Measurements from ENCODE around the gene WDR13. TPM values are rescaled to one million over a fixed set of nuclear protein-coding genes. Genes with fewer than 3 reads are reported as not detected.

The WDR13 gene
- total RNA-seq, 1 donor from 2014 or later: 173 TPM

DNA sequence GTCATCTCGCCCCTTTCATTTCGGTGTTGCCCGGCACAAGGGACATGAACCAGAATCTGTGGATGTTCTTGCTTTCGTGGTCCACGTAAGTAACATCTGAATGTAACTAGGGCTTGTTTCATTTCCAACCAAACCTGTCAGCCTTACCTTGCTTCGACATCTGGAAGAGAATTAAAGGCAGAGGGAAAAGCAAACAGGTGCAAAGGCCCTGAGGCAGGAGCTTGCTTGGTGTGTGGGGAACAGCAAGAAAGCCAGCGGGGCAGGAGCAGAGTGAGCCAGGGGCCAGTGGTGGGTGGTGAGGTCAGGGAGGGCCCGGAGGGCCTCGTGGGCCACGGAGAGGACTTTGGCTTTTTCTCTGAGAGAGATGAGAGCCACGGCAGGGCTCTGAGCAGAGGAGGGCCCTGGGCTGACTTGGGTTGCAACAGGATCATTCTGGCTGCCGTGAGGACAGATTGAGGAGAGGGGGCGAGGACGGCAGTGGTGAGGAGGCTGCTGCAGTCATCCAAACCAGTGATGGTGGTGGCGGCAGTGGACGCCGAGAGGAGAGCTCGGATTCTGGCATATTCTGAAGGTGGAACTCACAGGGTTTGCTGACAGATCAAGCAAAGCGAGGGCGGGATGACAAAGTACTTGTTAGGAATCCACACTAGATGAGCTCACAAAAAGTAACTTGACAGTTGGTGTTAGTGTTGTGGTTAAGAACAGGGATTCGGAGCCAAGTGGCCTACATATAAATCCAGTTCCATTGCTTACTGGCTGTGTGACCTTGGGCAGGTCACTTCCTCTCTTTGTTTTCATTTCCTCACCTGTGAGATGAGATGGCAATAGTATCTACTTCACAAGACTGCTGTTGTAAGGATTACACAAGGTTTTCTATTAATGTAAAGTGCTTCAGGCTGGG lies 6.8 kb upstream of the WDR13 start:
- ATAC-seq (ENCODE audit: poor library complexity): peak; percentile 11

GRCh38 chrX:48591255-48591791 lies 6.0 kb upstream of the WDR13 start:
- DNase-seq: no peak

More for the DNA sequence above, 6.8 kb upstream of the WDR13 start:
- no peak for DNase-seq
- intact Hi-C loops (cut with DNase I): no loop called here

DNA sequence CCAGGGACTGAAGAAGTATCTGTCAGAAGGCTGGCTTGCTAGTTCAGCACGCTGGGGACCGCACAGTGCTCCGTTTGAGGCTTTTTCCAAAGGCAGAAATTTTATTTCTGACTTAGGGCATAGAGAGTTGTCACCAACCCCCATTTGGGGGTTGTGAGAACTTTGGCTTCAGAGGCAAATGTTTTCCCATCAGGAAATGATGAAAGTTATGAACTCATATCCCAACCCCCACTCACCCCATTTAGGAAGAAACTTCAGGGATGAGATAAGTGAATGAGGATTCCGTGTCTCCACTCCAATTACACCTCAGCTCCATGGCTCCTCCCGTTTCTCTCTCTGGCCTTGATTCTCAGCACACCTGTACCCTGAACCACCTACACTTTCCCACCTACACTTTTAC lies 4.3 kb upstream of the WDR13 start:
- intact Hi-C loops (cut with DNase I): no loop called here
- ATAC-seq (ENCODE audit: poor library complexity) (no peak), DNase-seq (no peak)

More at GRCh38 chrX:48591255-48591791, 6.0 kb upstream of the WDR13 start:
- peak; percentile 80 for ATAC-seq (ENCODE audit: poor library complexity)
- intact Hi-C loops (cut with DNase I): no loop called here

- intact Hi-C loops (cut with DNase I): no loop called here
- no peak for ATAC-seq (ENCODE audit: poor library complexity)
- no peak for DNase-seq
Measured at GRCh38 chrX:48595929-48596328, 1.4 kb upstream of the WDR13 start.

DNA sequence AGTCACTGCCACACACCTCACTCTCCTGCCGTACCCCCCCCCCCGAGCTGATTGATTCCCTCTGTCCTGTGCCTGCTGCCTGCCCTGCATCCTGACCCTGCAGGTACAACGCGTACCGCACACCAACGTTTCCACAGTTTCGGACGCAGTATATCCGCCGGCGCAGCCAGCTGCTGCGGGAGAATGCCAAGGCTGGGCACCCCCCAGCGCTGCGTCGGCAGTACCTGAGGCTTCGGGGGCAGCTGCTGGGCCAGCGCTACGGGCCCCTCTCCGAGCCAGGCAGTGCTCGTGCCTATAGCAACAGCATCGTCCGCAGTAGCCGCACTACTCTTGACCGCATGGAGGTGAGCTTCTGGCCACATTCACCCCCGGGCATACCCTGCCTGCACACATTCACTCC lies 1.3 kb downstream of the WDR13 start:
- DNase-seq: no peak
- ATAC-seq (ENCODE audit: poor library complexity): no peak
- intact Hi-C loops (cut with DNase I): no loop called here

DNA sequence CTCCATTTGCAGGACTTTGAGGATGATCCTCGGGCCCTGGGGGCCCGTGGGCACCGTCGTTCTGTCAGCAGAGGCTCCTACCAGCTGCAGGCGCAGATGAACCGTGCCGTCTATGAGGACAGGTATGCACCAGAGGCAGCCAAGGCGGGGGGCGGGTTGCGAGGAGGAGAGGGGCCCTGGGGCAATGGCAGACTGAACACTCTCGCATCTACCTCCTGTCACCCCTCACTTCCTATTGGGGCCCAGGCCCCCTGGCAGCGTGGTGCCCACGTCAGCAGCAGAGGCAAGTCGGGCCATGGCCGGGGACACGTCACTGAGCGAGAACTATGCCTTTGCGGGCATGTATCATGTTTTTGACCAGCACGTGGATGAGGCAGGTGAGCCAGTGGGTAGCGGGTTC lies 2.0 kb downstream of the WDR13 start:
- no peak for ATAC-seq (ENCODE audit: poor library complexity)
- intact Hi-C loops (cut with DNase I): no loop called here
- no peak for DNase-seq

GRCh38 chrX:48600226-48600625 lies 2.9 kb downstream of the WDR13 start:
- DNase-seq: no peak
- intact Hi-C loops (cut with DNase I): no loop called here
- no peak for ATAC-seq (ENCODE audit: poor library complexity)

- DNase-seq (no peak), ATAC-seq (ENCODE audit: poor library complexity) (no peak)
- intact Hi-C loops (cut with DNase I): no loop called here
Measured at GRCh38 chrX:48601741-48602394, 4.6 kb downstream of the WDR13 start.

- intact Hi-C loops (cut with DNase I): no loop called here
- ATAC-seq (ENCODE audit: poor library complexity) (no peak), DNase-seq (no peak)
Measured at GRCh38 chrX:48604701-48605100, 7.4 kb downstream of the WDR13 start.

- intact Hi-C loops (cut with DNase I): no loop called here
- ATAC-seq (ENCODE audit: poor library complexity) (no peak), DNase-seq (no peak)
Measured at GRCh38 chrX:48606091-48606490, 8.8 kb downstream of the WDR13 start.

DNA sequence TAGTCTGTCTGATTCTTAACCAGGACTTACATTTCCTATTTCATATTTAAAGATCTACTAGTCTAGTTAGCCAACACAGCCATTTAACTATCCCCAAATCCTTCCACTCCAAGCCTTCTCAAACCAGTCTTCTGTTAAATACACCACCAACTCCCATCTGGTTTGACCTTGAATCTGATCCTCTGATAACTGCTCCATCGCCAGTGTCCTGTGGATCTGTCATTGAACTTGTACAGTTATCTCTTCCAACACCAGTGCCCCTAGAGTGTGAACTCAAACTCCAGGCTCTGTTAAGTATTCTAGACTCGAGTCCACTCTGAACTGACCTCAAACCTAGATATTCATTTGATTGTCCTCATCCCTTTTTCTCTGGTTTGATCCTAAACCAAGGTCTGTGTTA lies 14.4 kb downstream of the WDR13 start:
- DNase-seq (no peak), ATAC-seq (ENCODE audit: poor library complexity) (no peak)
- intact Hi-C loops (cut with DNase I): no loop called here

- ATAC-seq (ENCODE audit: poor library complexity) (no peak), DNase-seq (no peak)
- intact Hi-C loops (cut with DNase I): no loop called here
Measured at GRCh38 chrX:48613502-48614160, 16.3 kb downstream of the WDR13 start.

DNA sequence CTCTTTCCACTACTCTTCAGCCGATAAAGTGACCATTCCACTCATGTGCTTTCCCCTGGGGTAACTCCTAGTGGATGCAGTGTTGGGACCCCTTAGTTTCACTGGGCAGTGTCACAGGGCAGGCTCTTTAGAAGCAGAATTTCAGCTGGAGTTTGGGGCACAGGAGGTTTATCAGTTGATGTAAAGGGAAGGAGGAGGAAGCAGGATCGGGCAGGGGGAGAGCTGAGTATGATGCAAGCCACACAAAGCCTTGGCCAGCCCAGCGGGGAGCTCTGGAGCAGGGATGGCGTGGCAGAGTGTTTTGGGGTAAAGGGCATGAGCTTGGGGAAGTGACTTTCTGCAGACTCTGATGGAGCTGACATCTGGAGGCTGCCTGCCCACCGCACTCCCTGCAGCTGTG lies 19.3 kb downstream of the WDR13 start:
- intact Hi-C loops (cut with DNase I): no loop called here
- DNase-seq (no peak), ATAC-seq (ENCODE audit: poor library complexity) (no peak)

GRCh38 chrX:48617542-48618340 lies 20.4 kb downstream of the WDR13 start:
- no peak for DNase-seq
- intact Hi-C loops (cut with DNase I): no loop called here
- no peak for ATAC-seq (ENCODE audit: poor library complexity)

DNA sequence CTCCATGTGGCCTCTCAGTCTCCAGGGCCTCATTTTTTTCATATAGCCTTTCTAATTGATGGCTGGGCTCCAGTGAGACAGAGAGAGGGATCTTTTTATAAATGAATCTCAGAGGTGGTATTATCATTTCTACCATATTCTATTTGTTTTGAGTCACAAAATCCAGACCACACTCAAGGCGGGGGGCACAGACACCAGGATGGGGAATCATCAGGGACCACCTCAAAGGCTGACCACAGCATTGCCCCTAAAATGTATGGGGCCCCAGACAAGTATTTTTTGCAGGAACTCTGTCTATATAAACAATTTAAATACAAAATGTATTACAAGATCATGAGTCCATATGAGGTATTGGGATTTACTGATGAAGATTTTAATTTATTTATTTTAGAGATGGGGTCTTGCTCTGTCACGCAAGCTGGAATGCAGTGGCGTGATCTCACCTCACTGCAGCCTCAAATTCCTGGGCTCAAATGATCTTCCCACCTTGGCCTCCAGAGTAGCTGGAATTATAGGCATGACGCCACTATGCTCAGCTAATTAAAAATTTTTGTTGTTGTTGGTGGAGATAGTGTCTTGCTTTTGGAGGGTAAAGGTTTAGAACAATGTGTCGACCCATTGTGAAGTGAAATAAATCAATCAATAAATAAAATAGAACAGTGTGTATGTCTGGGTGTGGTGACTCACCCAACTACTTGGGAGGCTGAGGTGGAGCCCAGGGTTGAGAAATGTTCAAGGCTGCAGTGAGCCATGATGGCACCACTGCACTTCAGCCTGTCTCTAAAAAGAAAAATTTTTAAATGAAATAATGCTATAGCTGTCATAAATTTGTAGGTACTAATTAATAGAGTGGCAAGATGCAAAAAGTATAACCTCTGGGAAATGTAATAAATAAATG lies 29.4 kb downstream of the WDR13 start:
- no peak for ATAC-seq (ENCODE audit: poor library complexity)
- intact Hi-C loops (cut with DNase I): no loop called here
- no peak for DNase-seq

- ATAC-seq (ENCODE audit: poor library complexity) (peak; percentile 96), DNase-seq (peak; percentile 69)
- intact Hi-C loops (cut with DNase I): no loop called here
Measured at GRCh38 chrX:48631376-48632090, 34.2 kb downstream of the WDR13 start.

DNA sequence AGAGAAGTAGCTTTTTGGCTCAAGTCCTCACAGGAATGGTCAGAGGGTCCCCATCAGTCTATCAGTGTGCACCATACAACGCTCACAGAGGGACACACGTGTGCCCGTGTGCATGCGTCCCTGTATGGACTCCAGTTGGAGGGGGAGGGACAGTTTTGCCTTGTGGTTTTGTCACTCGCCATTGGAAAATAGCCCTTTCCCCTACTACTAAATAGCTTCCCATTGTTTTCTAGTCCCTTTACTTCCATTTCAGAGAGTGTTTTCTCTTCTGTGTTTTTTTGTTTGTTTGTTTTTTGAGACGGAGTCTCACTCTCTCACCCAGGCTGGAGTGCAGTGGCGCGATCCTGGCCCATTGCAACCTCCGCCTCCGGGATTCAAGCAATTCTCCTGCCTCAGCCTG lies 34.9 kb downstream of the WDR13 start:
- intact Hi-C loops (cut with DNase I): no loop called here
- no peak for ATAC-seq (ENCODE audit: poor library complexity)

More for the DNA sequence above, 34.9 kb downstream of the WDR13 start:
- no peak for DNase-seq
